ENCODE measurements around the gene STIMATE.

DNA sequence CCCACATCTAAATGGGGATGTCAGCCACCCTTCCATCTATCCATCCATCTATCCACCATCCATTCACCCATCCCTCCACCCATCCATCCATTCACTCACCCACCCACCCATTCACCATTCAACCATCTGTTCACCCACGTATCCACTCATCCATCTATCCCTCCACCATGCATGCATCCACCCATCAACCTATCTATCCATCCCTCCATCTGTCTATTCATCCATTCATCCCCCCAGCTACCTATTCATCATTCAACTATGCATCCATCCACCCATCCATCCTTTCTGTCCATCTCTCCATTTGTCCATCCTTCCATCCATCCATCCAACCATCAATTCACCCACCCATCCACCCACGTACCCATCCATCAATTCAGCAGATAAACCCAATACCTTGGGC is 88.2 kb downstream of the STIMATE start:
- TF ChIP-seq, protein P1, sequence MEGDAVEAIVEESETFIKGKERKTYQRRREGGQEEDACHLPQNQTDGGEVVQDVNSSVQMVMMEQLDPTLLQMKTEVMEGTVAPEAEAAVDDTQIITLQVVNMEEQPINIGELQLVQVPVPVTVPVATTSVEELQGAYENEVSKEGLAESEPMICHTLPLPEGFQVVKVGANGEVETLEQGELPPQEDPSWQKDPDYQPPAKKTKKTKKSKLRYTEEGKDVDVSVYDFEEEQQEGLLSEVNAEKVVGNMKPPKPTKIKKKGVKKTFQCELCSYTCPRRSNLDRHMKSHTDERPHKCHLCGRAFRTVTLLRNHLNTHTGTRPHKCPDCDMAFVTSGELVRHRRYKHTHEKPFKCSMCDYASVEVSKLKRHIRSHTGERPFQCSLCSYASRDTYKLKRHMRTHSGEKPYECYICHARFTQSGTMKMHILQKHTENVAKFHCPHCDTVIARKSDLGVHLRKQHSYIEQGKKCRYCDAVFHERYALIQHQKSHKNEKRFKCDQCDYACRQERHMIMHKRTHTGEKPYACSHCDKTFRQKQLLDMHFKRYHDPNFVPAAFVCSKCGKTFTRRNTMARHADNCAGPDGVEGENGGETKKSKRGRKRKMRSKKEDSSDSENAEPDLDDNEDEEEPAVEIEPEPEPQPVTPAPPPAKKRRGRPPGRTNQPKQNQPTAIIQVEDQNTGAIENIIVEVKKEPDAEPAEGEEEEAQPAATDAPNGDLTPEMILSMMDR (IDR thresholded peaks at IDR 0.05) = no peak
- TF ChIP-seq POLR2A (IDR thresholded peaks at IDR 0.05) = no peak

Measured in stomach (tissue), 4 donors.